SIG-M5 treated with dmso at 0.1 percent for 504 hours (cell line): Measurements from ENCODE around the gene HOXB2.
A peak's percentile ranks its signal among the peaks of the same experiment; 100 is the strongest.
"Not testable (repeated sequence)": the region's sequence is repeated elsewhere in the genome, so short reads cannot be mapped to it uniquely, and the experiment has no call there.

ENCODE experiments used
- DNase-seq: peaks from one replicate; lab custom pipeline; 2025; ENCODE audit not compliant: unreplicated experiment; lab: John Stamatoyannopoulos, UW

HOXB2 gene

GRCh38 chr17:48542114-48542656, 2.7 kb downstream of the HOXB2 start:
- DNase-seq: no peak

GRCh38 chr17:48541577-48542113, 3.3 kb downstream of the HOXB2 start:
- no peak for DNase-seq

- no peak for DNase-seq
Measured at GRCh38 chr17:48541036-48541576, 3.8 kb downstream of the HOXB2 start.

- no peak for DNase-seq
Measured at GRCh38 chr17:48540213-48540612, 4.7 kb downstream of the HOXB2 start.

GRCh38 chr17:48539177-48539576, 5.7 kb downstream of the HOXB2 start:
- DNase-seq: no peak

GRCh38 chr17:48537316-48537715, 7.6 kb downstream of the HOXB2 start:
- DNase-seq: no peak

- not testable (repeated sequence) for DNase-seq
Measured at GRCh38 chr17:48535793-48536559, 8.9 kb downstream of the HOXB2 start.

- DNase-seq: no peak
Measured at GRCh38 chr17:48532261-48532660, 12.6 kb downstream of the HOXB2 start.

GRCh38 chr17:48530887-48531272, 14.0 kb downstream of the HOXB2 start, which contains the start of gene HOXB1:
HOXB1 (minus strand) TSS chr17:48531011; CDS start chr17:48530904, 107 bp downstream.
- no peak for DNase-seq

GRCh38 chr17:48530208-48530886, 14.6 kb downstream of the HOXB2 start:
- DNase-seq: no peak

GRCh38 chr17:48529683-48530009, 15.3 kb downstream of the HOXB2 start:
- no peak for DNase-seq

- DNase-seq: no peak
Measured at GRCh38 chr17:48528936-48529682, 15.8 kb downstream of the HOXB2 start.

GRCh38 chr17:48528153-48528935, 16.6 kb downstream of the HOXB2 start:
- no peak for DNase-seq

GRCh38 chr17:48527547-48527932, 17.4 kb downstream of the HOXB2 start:
- no peak for DNase-seq

GRCh38 chr17:48526608-48527546, 18.0 kb downstream of the HOXB2 start:
- DNase-seq: no peak

GRCh38 chr17:48523010-48523409, 21.9 kb downstream of the HOXB2 start:
- DNase-seq: no peak

GRCh38 chr17:48522031-48522653, 22.8 kb downstream of the HOXB2 start:
- peak; percentile 76 for DNase-seq

- DNase-seq: no peak
Measured at GRCh38 chr17:48520631-48521079, 24.3 kb downstream of the HOXB2 start.

GRCh38 chr17:48519427-48519826, 25.5 kb downstream of the HOXB2 start:
- DNase-seq: no peak
